NCI-H526 treated with DMSO at 0.1 percent for 48 hours (cell line): ENCODE data around the gene ZNF593OS.

Experiments used
- DNase-seq: peaks from one replicate; lab custom pipeline; 2025; lab: John Stamatoyannopoulos, UW

Gene ZNF593OS

GRCh38 chr1:26171084-26172072, at the start of gene ZNF593OS:
ZNF593OS (minus strand) TSS chr1:26171832; CDS start chr1:26171661, 171 bp downstream.
- DNase-seq: no peak

- no peak for DNase-seq
Measured at GRCh38 chr1:26221094-26221493, 49.5 kb upstream of the ZNF593OS start.

GRCh38 chr1:26220199-26220912, 48.7 kb upstream of the ZNF593OS start:
- no peak for DNase-seq

- DNase-seq: no peak
Measured at GRCh38 chr1:26218906-26219494, 47.4 kb upstream of the ZNF593OS start.

GRCh38 chr1:26215246-26215645, 43.6 kb upstream of the ZNF593OS start:
- DNase-seq: no peak

GRCh38 chr1:26213335-26213905, 41.8 kb upstream of the ZNF593OS start:
- DNase-seq: no peak

GRCh38 chr1:26212726-26213125, 41.1 kb upstream of the ZNF593OS start:
- no peak for DNase-seq

- DNase-seq: no peak
Measured at GRCh38 chr1:26210147-26210870, 38.7 kb upstream of the ZNF593OS start.

GRCh38 chr1:26203642-26204318, 32.1 kb upstream of the ZNF593OS start:
- DNase-seq: no peak

- no peak for DNase-seq
Measured at GRCh38 chr1:26200413-26200812, 28.8 kb upstream of the ZNF593OS start.

GRCh38 chr1:26197813-26198212, 26.2 kb upstream of the ZNF593OS start:
- DNase-seq: no peak

- DNase-seq: no peak
Measured at GRCh38 chr1:26197301-26197700, 25.7 kb upstream of the ZNF593OS start.

GRCh38 chr1:26195805-26196204, 24.2 kb upstream of the ZNF593OS start:
- DNase-seq: no peak

GRCh38 chr1:26191739-26192138, 20.1 kb upstream of the ZNF593OS start:
- no peak for DNase-seq

- peak; percentile 12 for DNase-seq
Measured at GRCh38 chr1:26190373-26190987, 18.8 kb upstream of the ZNF593OS start, which contains the start of gene CATSPER4. CATSPER4 (plus strand) TSS chr1:26190602; CDS start chr1:26190628, 26 bp downstream.

- DNase-seq: no peak
Measured at GRCh38 chr1:26189751-26190275, 18.2 kb upstream of the ZNF593OS start.

- DNase-seq: no peak
Measured at GRCh38 chr1:26189331-26189730, 17.7 kb upstream of the ZNF593OS start.

GRCh38 chr1:26188477-26188876, 16.8 kb upstream of the ZNF593OS start:
- DNase-seq: no peak

- no peak for DNase-seq
Measured at GRCh38 chr1:26187882-26188281, 16.2 kb upstream of the ZNF593OS start.

GRCh38 chr1:26184883-26185282, 13.3 kb upstream of the ZNF593OS start:
- DNase-seq: no peak
